ENCODE measurements around the gene FOXN3. TPM values are rescaled to one million over a fixed set of nuclear protein-coding genes. Genes with fewer than 3 reads are reported as not detected.

Gene FOXN3
- total RNA-seq, 1 donor from 2014 or later: 106 TPM

GRCh38 chr14:89137526-89138163 lies 279.4 kb downstream of the FOXN3 start:
- TF ChIP-seq, protein P1, sequence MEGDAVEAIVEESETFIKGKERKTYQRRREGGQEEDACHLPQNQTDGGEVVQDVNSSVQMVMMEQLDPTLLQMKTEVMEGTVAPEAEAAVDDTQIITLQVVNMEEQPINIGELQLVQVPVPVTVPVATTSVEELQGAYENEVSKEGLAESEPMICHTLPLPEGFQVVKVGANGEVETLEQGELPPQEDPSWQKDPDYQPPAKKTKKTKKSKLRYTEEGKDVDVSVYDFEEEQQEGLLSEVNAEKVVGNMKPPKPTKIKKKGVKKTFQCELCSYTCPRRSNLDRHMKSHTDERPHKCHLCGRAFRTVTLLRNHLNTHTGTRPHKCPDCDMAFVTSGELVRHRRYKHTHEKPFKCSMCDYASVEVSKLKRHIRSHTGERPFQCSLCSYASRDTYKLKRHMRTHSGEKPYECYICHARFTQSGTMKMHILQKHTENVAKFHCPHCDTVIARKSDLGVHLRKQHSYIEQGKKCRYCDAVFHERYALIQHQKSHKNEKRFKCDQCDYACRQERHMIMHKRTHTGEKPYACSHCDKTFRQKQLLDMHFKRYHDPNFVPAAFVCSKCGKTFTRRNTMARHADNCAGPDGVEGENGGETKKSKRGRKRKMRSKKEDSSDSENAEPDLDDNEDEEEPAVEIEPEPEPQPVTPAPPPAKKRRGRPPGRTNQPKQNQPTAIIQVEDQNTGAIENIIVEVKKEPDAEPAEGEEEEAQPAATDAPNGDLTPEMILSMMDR (IDR thresholded peaks at IDR 0.05): no peak
- ChIA-PET POLR2A (no interaction called here), CTCF (no interaction called here)
- Mint-ChIP-seq H3K36me3 (ENCODE audit: low read depth) (peaks cover 4% of the 10 kb centered on the region), H3K27me3 (peaks cover 7% of the 10 kb centered on the region), H3K4me1 (no peaks in the 10 kb centered on the region), H3K4me3 (no peak overlapping the region), H3K9me3 (peaks cover 21% of the 10 kb centered on the region), H3K27ac (no peak overlapping the region)
- ATAC-seq (ENCODE audit: low read depth) (no peak), DNase-seq (no peak)
- intact Hi-C loops (cut with micrococcal nuclease): no loop called here

DNA sequence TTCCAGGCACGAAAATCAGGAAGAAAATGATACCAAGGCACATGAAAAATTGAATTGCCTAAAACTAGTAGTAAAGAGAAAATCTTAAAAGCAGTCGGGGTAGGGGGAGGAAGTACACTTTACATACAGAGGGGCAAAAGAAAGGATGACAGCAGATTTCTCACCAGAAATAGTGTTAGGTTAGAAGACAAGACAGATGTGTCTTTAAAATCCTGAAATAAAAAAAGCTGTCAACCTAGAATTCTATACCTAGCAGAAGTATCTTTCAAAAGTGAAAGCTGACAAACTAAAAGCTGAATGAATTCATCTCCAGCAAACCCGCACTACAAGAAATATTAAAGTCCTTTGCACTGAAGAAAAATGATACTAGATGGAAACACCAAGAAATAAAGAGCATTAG lies 280.4 kb downstream of the FOXN3 start:
- Mint-ChIP-seq H3K36me3 (ENCODE audit: low read depth) (peaks cover 4% of the 10 kb centered on the region), H3K9me3 (peaks cover 21% of the 10 kb centered on the region), H3K4me1 (no peaks in the 10 kb centered on the region), H3K27ac (no peak overlapping the region), H3K4me3 (no peak overlapping the region), H3K27me3 (peaks cover 7% of the 10 kb centered on the region)
- TF ChIP-seq, protein P1 (IDR thresholded peaks at IDR 0.05): no peak
- intact Hi-C loops (cut with micrococcal nuclease): no loop called here
- no peak for ATAC-seq (ENCODE audit: low read depth)
- DNase-seq: no peak
- POLR2A ChIA-PET: no interaction called here
- CTCF ChIA-PET: no interaction called here

DNA sequence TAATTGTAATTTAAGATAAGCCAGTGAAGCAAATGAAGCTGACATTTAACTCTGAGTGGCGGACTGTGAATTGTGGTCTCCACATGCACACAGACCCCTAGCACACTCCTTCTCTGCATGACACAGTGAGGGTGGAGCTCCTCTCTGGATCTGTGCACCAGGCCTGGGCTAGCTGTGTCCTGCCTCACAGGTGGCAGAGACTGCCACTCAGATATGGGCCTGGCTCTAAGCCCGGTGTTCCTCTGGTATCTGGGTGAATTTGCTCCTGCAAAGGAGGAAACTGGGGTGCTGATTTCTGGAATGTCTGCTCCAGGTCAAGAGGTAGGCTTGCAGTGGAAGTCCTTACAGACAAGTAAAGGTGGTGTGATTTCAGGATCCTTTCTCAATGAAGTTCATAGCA lies 282.4 kb downstream of the FOXN3 start:
- no peaks in the 10 kb centered on the region for H3K4me1 Mint-ChIP-seq
- no peak overlapping the region for H3K4me3 Mint-ChIP-seq
- H3K9me3 Mint-ChIP-seq: peaks cover 21% of the 10 kb centered on the region
- intact Hi-C loops (cut with micrococcal nuclease): no loop called here
- ATAC-seq (ENCODE audit: low read depth): no peak
- H3K36me3 Mint-ChIP-seq (ENCODE audit: low read depth): peaks cover 4% of the 10 kb centered on the region
- TF ChIP-seq, protein P1 (IDR thresholded peaks at IDR 0.05): no peak
- no peak for DNase-seq
- H3K27ac Mint-ChIP-seq: no peak overlapping the region
- H3K27me3 Mint-ChIP-seq: peaks cover 6% of the 10 kb centered on the region
- CTCF ChIA-PET: no interaction called here
- POLR2A ChIA-PET: no interaction called here

DNA sequence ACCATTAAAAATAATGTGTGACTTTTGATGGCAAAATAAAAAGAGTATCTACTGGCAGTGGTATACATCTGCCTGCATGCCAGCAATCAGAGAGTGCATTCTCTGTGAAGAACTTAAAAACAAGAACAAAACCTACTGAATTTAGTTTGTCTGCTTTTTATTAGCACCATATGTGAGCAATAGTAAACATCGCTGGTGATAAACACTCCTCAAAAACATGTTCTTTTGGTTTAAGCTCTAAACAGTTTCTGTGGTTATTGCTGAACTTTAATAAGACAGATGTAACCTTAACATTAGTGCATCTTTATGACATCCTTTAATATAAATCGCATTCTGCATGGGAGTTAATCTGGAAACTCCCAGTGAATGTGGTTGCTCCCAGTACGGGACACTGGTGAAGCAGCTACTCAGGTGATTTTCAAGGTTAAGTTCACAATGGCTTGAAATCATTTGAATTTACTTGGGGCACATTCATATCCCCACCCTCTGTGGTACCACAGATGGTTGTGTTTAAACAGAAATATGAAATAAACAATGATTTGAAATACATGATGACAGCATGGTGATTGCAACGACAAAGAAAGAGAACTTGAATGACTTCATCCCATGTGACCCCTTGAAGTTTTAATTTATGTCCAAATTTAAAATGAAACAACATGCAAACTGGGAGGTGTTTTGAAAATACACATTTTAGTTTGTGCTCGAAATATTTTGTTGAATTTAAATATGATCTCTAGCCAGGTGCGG lies 285.9 kb downstream of the FOXN3 start:
- peaks cover 4% of the 10 kb centered on the region for H3K36me3 Mint-ChIP-seq (ENCODE audit: low read depth)
- H3K9me3 Mint-ChIP-seq: peaks cover 8% of the 10 kb centered on the region
- intact Hi-C loops (cut with micrococcal nuclease): no loop called here
- DNase-seq (no peak), ATAC-seq (ENCODE audit: low read depth) (no peak)
- ChIA-PET CTCF (no interaction called here), POLR2A (no interaction called here)
- H3K4me3 Mint-ChIP-seq: no peak overlapping the region
- H3K27me3 Mint-ChIP-seq: peaks cover 3% of the 10 kb centered on the region
- TF ChIP-seq, protein P1 (IDR thresholded peaks at IDR 0.05): no peak
- no peaks in the 10 kb centered on the region for H3K4me1 Mint-ChIP-seq
- H3K27ac Mint-ChIP-seq: no peak overlapping the region

DNA sequence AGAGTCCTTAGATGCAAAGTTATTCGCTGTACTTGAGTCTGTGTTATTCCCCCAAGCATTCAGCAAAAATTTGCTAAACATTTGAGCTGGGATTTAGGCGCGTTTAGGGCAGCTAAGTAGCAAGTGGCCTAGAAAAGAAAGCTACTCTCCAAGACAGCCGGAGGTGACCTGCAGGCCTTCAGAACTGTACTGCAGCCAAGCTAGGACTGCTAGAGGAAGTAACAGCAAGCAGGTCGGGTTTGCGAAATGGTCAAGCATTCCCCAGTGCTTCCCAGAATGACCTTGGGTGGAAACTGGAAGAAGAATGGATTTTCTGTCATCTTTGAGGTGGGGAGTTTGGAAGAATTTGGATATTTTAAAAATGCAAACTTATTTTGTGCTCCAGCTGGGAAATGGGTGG lies 287.5 kb downstream of the FOXN3 start:
- Mint-ChIP-seq H3K36me3 (ENCODE audit: low read depth) (no peaks in the 10 kb centered on the region), H3K27ac (no peak overlapping the region), H3K27me3 (no peaks in the 10 kb centered on the region), H3K4me3 (no peak overlapping the region), H3K4me1 (no peaks in the 10 kb centered on the region), H3K9me3 (no peaks in the 10 kb centered on the region)
- ChIA-PET CTCF (no interaction called here), POLR2A (no interaction called here)
- intact Hi-C loops (cut with micrococcal nuclease): no loop called here
- no peak for ATAC-seq (ENCODE audit: low read depth)
- no peak for DNase-seq
- TF ChIP-seq, protein P1 (IDR thresholded peaks at IDR 0.05): no peak

All from activated B cell treated with CpG ODN at 0.5 μM for 24 hours (primary cell).